Measurements from ENCODE around the gene NPR2. TPM values are rescaled to one million over a fixed set of nuclear protein-coding genes. Genes with fewer than 3 reads are reported as not detected.

Gene NPR2
- total and polyA plus RNA-seq, 2 donors (not counting 3 experiments of a cell fraction or from before 2014, with no cell fraction given): 16.4 to 25.6 TPM

GRCh38 chr9:35839926-35840325 is 48.5 kb downstream of the NPR2 start:
- intact Hi-C loops (cut with micrococcal nuclease) (no loop called here), dilution Hi-C loops (cut with MboI; ENCODE audit: extremely low pct_ligation_motif_present, low sequenced_read_pairs) (no loop called here)
- no peak overlapping the region for H2AFZ ChIP-seq (ENCODE audit: low read depth, low read length)
- TF ChIP-seq MYC (IDR thresholded peaks at IDR 0.05; ENCODE audit: low read depth, low read length) (no peak), POLR2A (IDR thresholded peaks at IDR 0.05; ENCODE audit: low read depth, low read length) (no peak), GATA2 (IDR thresholded peaks at IDR 0.05; ENCODE audit: insufficient read depth, insufficient read length, low read depth, low read length) (no peak)
- TF ChIP-seq, protein P1, sequence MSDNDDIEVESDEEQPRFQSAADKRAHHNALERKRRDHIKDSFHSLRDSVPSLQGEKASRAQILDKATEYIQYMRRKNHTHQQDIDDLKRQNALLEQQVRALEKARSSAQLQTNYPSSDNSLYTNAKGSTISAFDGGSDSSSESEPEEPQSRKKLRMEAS (IDR thresholded peaks at IDR 0.05; ENCODE audit: insufficient read depth, insufficient read length): no peak
- no peaks in the 10 kb centered on the region for H4K20me1 ChIP-seq (replicated peaks; ENCODE audit: control insufficient read depth, extremely low read depth, insufficient read depth, low read length)
- no TSS peak for BruUV-seq (replicated peaks)
- no peak overlapping the region for H3K4me2 ChIP-seq (ENCODE audit: insufficient read depth, low read length)
- H3K79me2 ChIP-seq (ENCODE audit: control insufficient read depth, insufficient read depth, low read length): no peaks in the 10 kb centered on the region
- no peaks in the 10 kb centered on the region for H3K36me3 ChIP-seq (ENCODE audit: control insufficient read depth in 2 of 2, extremely low read depth in 1 of 2, insufficient read depth in 2 of 2, low read length in 2 of 2)
- no peaks in the 10 kb centered on the region for H3K9me1 ChIP-seq (replicated peaks; ENCODE audit: control insufficient read depth, extremely low read depth, insufficient read depth, low read length)
- H3K4me3 ChIP-seq (replicated peaks in 1 of 3; ENCODE audit: insufficient read depth in 1 of 3, low read depth in 1 of 3, low read length in 3 of 3): no peak overlapping the region
- no peak overlapping the region for H3K9ac ChIP-seq (replicated peaks; ENCODE audit: extremely low read depth, insufficient read depth, low read length)
- H3K27ac ChIP-seq (ENCODE audit: insufficient read depth, low read depth, low read length): no peak overlapping the region
- DNase-seq (ENCODE audit: low read depth, low spot score): no peak
- peaks cover 0 to 18% of the 10 kb centered on the region in 2 experiments for H3K27me3 ChIP-seq (ENCODE audit: control insufficient read depth in 2 of 2, insufficient read depth in 2 of 2, low read length in 2 of 2)
- no peak for FAIRE-seq
- H3K4me1 ChIP-seq (ENCODE audit: control insufficient read depth, extremely low read depth, insufficient read depth, low read length): peaks cover 9% of the 10 kb centered on the region
- H3K9me3 ChIP-seq (replicated peaks; ENCODE audit: control insufficient read depth, insufficient read depth, low read length): no peaks in the 10 kb centered on the region
- ChIA-PET POLR2A (no interaction called here), CTCF (interaction anchor here (1.6 to 2.7 kb wide), 2 partner anchors 14 to 42 kb away, joined by 6 to 8 read pairs; no protein-coding TSS in a partner anchor)

DNA sequence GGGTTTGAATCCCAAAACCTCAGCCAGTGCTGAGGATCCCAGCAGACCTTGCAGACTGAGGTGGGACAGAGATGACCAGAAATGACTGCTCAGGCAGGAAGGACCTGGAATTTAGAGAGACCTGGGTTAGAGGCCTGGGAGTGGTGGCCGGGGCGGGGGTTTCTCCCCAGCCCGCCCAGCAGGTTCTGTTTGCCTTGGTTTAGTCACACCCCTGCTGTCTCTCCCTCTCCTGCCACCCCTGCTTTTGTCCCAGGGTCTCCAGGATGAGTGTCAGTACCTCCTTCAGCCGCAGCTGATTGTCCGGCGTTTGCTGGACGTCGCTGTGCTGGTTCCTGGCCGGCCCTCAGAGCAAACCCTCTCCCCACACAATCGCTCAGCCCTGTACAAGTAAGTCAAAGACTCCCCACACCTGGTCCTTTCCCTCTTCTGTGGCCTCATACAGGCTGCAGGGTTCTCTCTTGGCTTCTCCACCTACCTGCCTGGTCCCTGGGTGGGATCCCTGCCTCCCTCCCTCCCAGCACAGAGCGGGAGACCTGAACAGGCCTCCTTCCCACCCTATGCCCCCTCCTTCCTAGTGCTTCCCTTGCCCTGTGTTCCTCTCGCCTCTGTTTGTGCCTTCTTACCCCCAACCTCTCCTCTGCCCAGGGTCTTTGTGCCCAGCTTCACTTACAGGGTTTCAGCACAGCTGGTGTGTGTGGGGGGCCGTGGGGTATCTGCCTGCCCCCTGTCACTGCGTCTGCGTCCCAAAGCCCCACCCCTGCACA is 49.7 kb downstream of the NPR2 start:
- no TSS peak for BruUV-seq (replicated peaks)
- ChIA-PET CTCF (interaction anchor here (0.7 to 2.7 kb wide), 4 partner anchors 12 to 41 kb away, joined by 3 to 8 read pairs (median 6); partner anchors contain the start of gene TMEM8B), POLR2A (no interaction called here)
- intact Hi-C loops (cut with micrococcal nuclease) (no loop called here), dilution Hi-C loops (cut with MboI; ENCODE audit: extremely low pct_ligation_motif_present, low sequenced_read_pairs) (no loop called here)
- DNase-seq (ENCODE audit: low read depth, low spot score): no peak
- no peaks in the 10 kb centered on the region for H3K79me2 ChIP-seq (ENCODE audit: control insufficient read depth, insufficient read depth, low read length)
- H4K20me1 ChIP-seq (replicated peaks; ENCODE audit: control insufficient read depth, extremely low read depth, insufficient read depth, low read length): no peaks in the 10 kb centered on the region
- no peaks in the 10 kb centered on the region for H3K9me3 ChIP-seq (replicated peaks; ENCODE audit: control insufficient read depth, insufficient read depth, low read length)
- no peak for FAIRE-seq
- no peaks in the 10 kb centered on the region for H3K36me3 ChIP-seq (ENCODE audit: control insufficient read depth in 2 of 2, extremely low read depth in 1 of 2, insufficient read depth in 2 of 2, low read length in 2 of 2)
- H2AFZ ChIP-seq (ENCODE audit: low read depth, low read length): no peak overlapping the region
- no peak for TF ChIP-seq EZH2 (IDR thresholded peaks at IDR 0.05; ENCODE audit: borderline replicate concordance, low read depth, low read length, severe bottlenecking)
- TF ChIP-seq MYC (IDR thresholded peaks at IDR 0.05; ENCODE audit: low read depth, low read length): no peak
- no peak for TF ChIP-seq POLR2A (IDR thresholded peaks at IDR 0.05; ENCODE audit: low read depth, low read length)
- TF ChIP-seq JUN (IDR thresholded peaks at IDR 0.05; ENCODE audit: borderline replicate concordance, insufficient read depth, insufficient read length, low read depth): no peak
- no peak for TF ChIP-seq GATA2 (IDR thresholded peaks at IDR 0.05; ENCODE audit: insufficient read depth, insufficient read length, low read depth, low read length)
- H3K27ac ChIP-seq (ENCODE audit: insufficient read depth, low read depth, low read length): no peak overlapping the region
- no peak overlapping the region for H3K4me2 ChIP-seq (ENCODE audit: insufficient read depth, low read length)
- no peaks in the 10 kb centered on the region for H3K9me1 ChIP-seq (replicated peaks; ENCODE audit: control insufficient read depth, extremely low read depth, insufficient read depth, low read length)
- H3K4me1 ChIP-seq (ENCODE audit: control insufficient read depth, extremely low read depth, insufficient read depth, low read length): peaks cover 16% of the 10 kb centered on the region
- H3K4me3 ChIP-seq (replicated peaks in 1 of 3; ENCODE audit: insufficient read depth in 1 of 3, low read depth in 1 of 3, low read length in 3 of 3): no peak overlapping the region
- H3K9ac ChIP-seq (replicated peaks; ENCODE audit: extremely low read depth, insufficient read depth, low read length): no peak overlapping the region
- H3K27me3 ChIP-seq (ENCODE audit: control insufficient read depth in 2 of 2, insufficient read depth in 2 of 2, low read length in 2 of 2): peaks cover 0 to 18% of the 10 kb centered on the region in 2 experiments
